Measurements from ENCODE around the gene PALLD. TPM values are rescaled to one million over a fixed set of nuclear protein-coding genes. Genes with fewer than 3 reads are reported as not detected.

PALLD gene
- total RNA-seq, 1 experiment from 2014 or later, result 6.5 TPM

- H3K27me3 ChIP-seq (ENCODE audit: control insufficient read depth, insufficient read depth, low read length), result no peaks in the 10 kb centered on the region
- no peak for ATAC-seq
- intact Hi-C loops (cut with micrococcal nuclease; ENCODE audit: unreplicated experiment) (no loop called here), in situ Hi-C loops (cut with HindIII; ENCODE audit: low pct_unique_long_range_greater_than_20kb, low sequenced_read_pairs) (no loop called here)
- ChIA-PET CTCF (no interaction called here), POLR2A (interaction anchor here (0.7 kb wide), 1 partner anchor 1394 kb away, joined by 3 read pairs; no protein-coding TSS in a partner anchor)
- H3K36me3 ChIP-seq (ENCODE audit: control insufficient read depth, insufficient read depth, low read length), result no peaks in the 10 kb centered on the region
- no peak overlapping the region for H3K27ac ChIP-seq (ENCODE audit: low read length)
- DNase-seq (ENCODE audit: low read depth, low spot score), result no peak
- no peaks in the 10 kb centered on the region for H3K9me3 ChIP-seq (ENCODE audit: control insufficient read depth, insufficient read depth, low read depth, low read length)
- no peaks in the 10 kb centered on the region for H3K4me1 ChIP-seq (ENCODE audit: control insufficient read depth, insufficient read depth, low read length)
- no peak overlapping the region for H3K4me3 ChIP-seq (ENCODE audit: low read depth in 2 of 2, low read length in 2 of 2)
- BruUV-seq (replicated peaks), result no TSS peak
- TF ChIP-seq REST (IDR thresholded peaks at IDR 0.05; ENCODE audit: insufficient read depth in 1 of 2, low read depth in 2 of 2, low read length in 1 of 2) (no peak), POLR2AphosphoS5 (IDR thresholded peaks at IDR 0.05; ENCODE audit: low read depth, low read length) (no peak), CTCF (IDR thresholded peaks at IDR 0.05) (no peak), TCF7L2 (IDR thresholded peaks at IDR 0.05; ENCODE audit: low read depth, low read length) (no peak), SIN3A (IDR thresholded peaks at IDR 0.05; ENCODE audit: borderline replicate concordance, insufficient read depth, low read depth, low read length) (no peak)
These were observed 285.1 kb downstream of the PALLD start for GRCh38 chr4:168781926-168782325.

GRCh38 chr4:168782439-168782838 lies 285.6 kb downstream of the PALLD start:
- Histone ChIP-seq H3K4me1 (ENCODE audit: control insufficient read depth, insufficient read depth, low read length) (no peaks in the 10 kb centered on the region), H3K4me3 (ENCODE audit: low read depth in 2 of 2, low read length in 2 of 2) (no peak overlapping the region), H3K36me3 (ENCODE audit: control insufficient read depth, insufficient read depth, low read length) (no peaks in the 10 kb centered on the region), H3K27ac (ENCODE audit: low read length) (no peak overlapping the region), H3K9me3 (ENCODE audit: control insufficient read depth, insufficient read depth, low read depth, low read length) (no peaks in the 10 kb centered on the region), H3K27me3 (ENCODE audit: control insufficient read depth, insufficient read depth, low read length) (no peaks in the 10 kb centered on the region)
- ATAC-seq (no peak), DNase-seq (ENCODE audit: low read depth, low spot score) (no peak)
- CTCF ChIA-PET, result no interaction called here
- POLR2A ChIA-PET, result interaction anchor here (0.7 kb wide), 1 partner anchor 1395 kb away, joined by 3 read pairs; no protein-coding TSS in a partner anchor
- no TSS peak for BruUV-seq (replicated peaks)
- in situ Hi-C loops (cut with HindIII; ENCODE audit: low pct_unique_long_range_greater_than_20kb, low sequenced_read_pairs) (no loop called here), intact Hi-C loops (cut with micrococcal nuclease; ENCODE audit: unreplicated experiment) (no loop called here)
- TF ChIP-seq POLR2AphosphoS5 (IDR thresholded peaks at IDR 0.05; ENCODE audit: low read depth, low read length), result no peak
- no peak for TF ChIP-seq SIN3A (IDR thresholded peaks at IDR 0.05; ENCODE audit: borderline replicate concordance, insufficient read depth, low read depth, low read length)
- TF ChIP-seq REST (IDR thresholded peaks at IDR 0.05; ENCODE audit: insufficient read depth in 1 of 2, low read depth in 2 of 2, low read length in 1 of 2), result no peak
- no peak for TF ChIP-seq TCF7L2 (IDR thresholded peaks at IDR 0.05; ENCODE audit: low read depth, low read length)
- no peak for TF ChIP-seq CTCF (IDR thresholded peaks at IDR 0.05)

All from Panc1 (cell line).